IMR-90 (cell line): ENCODE results near the gene GALNT3. TPM values are rescaled to one million over a fixed set of nuclear protein-coding genes. Genes with fewer than 3 reads are reported as not detected.

Source experiments
- ATAC-seq: fragments of 200-7000 bp; cut with Tn5 transposase; 2 replicates; pipeline ENCODE4 v1.9.1; 2020; ENCODE audit warnings: low read depth, mild to moderate bottlenecking, moderate library complexity
- BruUV-seq: library from RNA; stranded (reverse); fragments of 400-500 nt; replicated peaks from 2 replicates; lab custom pipeline; 2021; lab: Mats Ljungman, UMichigan
- CTCF ChIA-PET: fragments of 300-600 bp; formaldehyde crosslinking; extraction: SDS; loops from one replicate; lab custom pipeline; 2021; ENCODE audit warnings: antibody characterized with exemption; lab: Yijun Ruan, JAX
- POLR2A ChIA-PET: fragments of 300-600 bp; sonication (Branson Sonifier 250); formaldehyde crosslinking; loops from one replicate; lab custom pipeline; 2022; ENCODE audit warnings: antibody characterized with exemption; ENCODE audit not compliant: unreplicated experiment; lab: Charles Lee
- DNase-seq: peaks from one replicate; pipeline ENCODE4 v3.0.0; 2013
- H2AFZ ChIP-seq: replicated peaks from 2 replicates; pipeline ENCODE3; 2013; ENCODE audit warnings: low read length, mild to moderate bottlenecking; ENCODE audit not compliant: poor library complexity
- H2AK5ac ChIP-seq: 2 replicates; pipeline ENCODE4 v1.6.1; 2013; ENCODE audit warnings: low read depth, low read length, inconsistent platforms
- H2AK9ac ChIP-seq: replicated peaks from 2 replicates; pipeline ENCODE3; 2013; ENCODE audit warnings: mild to moderate bottlenecking, low read depth, low read length, moderate library complexity; ENCODE audit not compliant: poor library complexity
- H2BK120ac ChIP-seq: 2 replicates; pipeline ENCODE4 v1.6.1; 2013; ENCODE audit warnings: low read depth, low read length, inconsistent platforms
- H2BK15ac ChIP-seq: 3 replicates; pipeline ENCODE4 v1.6.1; 2013; ENCODE audit warnings: low read depth, low read length, inconsistent platforms
- H2BK20ac ChIP-seq: 2 replicates; pipeline ENCODE4 v1.6.1; 2013; ENCODE audit warnings: low read depth, mild to moderate bottlenecking, inconsistent platforms, low read length, moderate library complexity
- H2BK5ac ChIP-seq: 2 replicates; pipeline ENCODE4 v1.6.1; 2013; ENCODE audit warnings: mild to moderate bottlenecking, low read depth, low read length, inconsistent platforms; ENCODE audit not compliant: poor library complexity, severe bottlenecking
- H3K14ac ChIP-seq: replicated peaks from 2 replicates; pipeline ENCODE4 v1.6.1; 2013; ENCODE audit warnings: low read depth, low read length, inconsistent platforms
- H3K18ac ChIP-seq: 2 replicates; pipeline ENCODE4 v1.6.1; 2013; ENCODE audit warnings: low read depth, low read length, control low read depth
- H3K23ac ChIP-seq: 2 replicates; pipeline ENCODE4 v1.6.1; 2013; ENCODE audit warnings: low read depth, low read length, inconsistent platforms
- H3K27ac ChIP-seq: 2 replicates; pipeline ENCODE4 v1.5.1; 2013; ENCODE audit warnings: mild to moderate bottlenecking, control low read depth, low read length; ENCODE audit not compliant: insufficient read depth
- H3K27me3 ChIP-seq: 2 replicates; pipeline ENCODE4 v1.6.1; 2013; ENCODE audit warnings: low read length; ENCODE audit not compliant: control insufficient read depth, insufficient read depth
- H3K36me3 ChIP-seq: 2 replicates; pipeline ENCODE4 v1.6.1; 2013; ENCODE audit warnings: low read length, mixed read lengths; ENCODE audit not compliant: control insufficient read depth, insufficient read depth
- H3K4ac ChIP-seq: 2 replicates; pipeline ENCODE4 v1.6.1; 2013; ENCODE audit warnings: low read depth, low read length, inconsistent platforms
- H3K4me1 ChIP-seq: 2 replicates; pipeline ENCODE4 v1.6.1; 2013; ENCODE audit warnings: low read length, mixed read lengths; ENCODE audit not compliant: control insufficient read depth, insufficient read depth
- H3K4me2 ChIP-seq: 2 replicates; pipeline ENCODE4 v1.6.1; 2013; ENCODE audit warnings: low read depth, mild to moderate bottlenecking, control low read depth, low read length, moderate library complexity
- H3K4me3 ChIP-seq: 2 replicates; pipeline ENCODE4 v1.5.1; 2013; ENCODE audit warnings: low read depth, mild to moderate bottlenecking, control low read depth, low read length, moderate library complexity; ENCODE audit not compliant: insufficient read depth
- H3K56ac ChIP-seq: 2 replicates; pipeline ENCODE4 v1.6.1; 2013; ENCODE audit warnings: low read length, inconsistent platforms; ENCODE audit not compliant: insufficient read depth; ENCODE audit errors: extremely low read depth
- H3K79me1 ChIP-seq, 2 experiments: 2 replicates each; pipeline ENCODE4 v1.6.1; 2013; ENCODE audit warnings: low read length in 2 of 2, inconsistent platforms in 1 of 2, low read depth in 1 of 2
- H3K9ac ChIP-seq: 2 replicates; pipeline ENCODE4 v1.6.1; 2013; ENCODE audit warnings: low read depth, low read length, control low read depth
- H3K9me1 ChIP-seq: 2 replicates; pipeline ENCODE4 v1.6.1; 2013; ENCODE audit warnings: low read length, inconsistent platforms; ENCODE audit not compliant: insufficient read depth
- H3K9me3 ChIP-seq: 2 replicates; pipeline ENCODE4 v1.6.1; 2013; ENCODE audit warnings: low read length; ENCODE audit not compliant: control insufficient read depth, insufficient read depth
- H4K20me1 ChIP-seq: 2 replicates; pipeline ENCODE4 v1.6.1; 2013; ENCODE audit warnings: low read length, inconsistent platforms; ENCODE audit not compliant: insufficient read depth
- H4K5ac ChIP-seq: 2 replicates; pipeline ENCODE4 v1.6.1; 2013; ENCODE audit warnings: mild to moderate bottlenecking, low read depth, low read length, control low read depth
- H4K8ac ChIP-seq, 2 experiments: 2 replicates each; pipeline ENCODE4 v1.6.1; 2013; ENCODE audit warnings: low read depth in 2 of 2, low read length in 2 of 2, control low read depth in 1 of 2, inconsistent platforms in 1 of 2
- H4K91ac ChIP-seq: 2 replicates; pipeline ENCODE4 v1.6.1; 2013; ENCODE audit warnings: low read depth, low read length, inconsistent platforms; ENCODE audit not compliant: insufficient read depth
- BHLHE40 ChIP-seq: fragments of 150-350 bp; IDR thresholded peaks from 2 replicates; pipeline ENCODE4 v1.6.1; 2016; ENCODE audit warnings: mild to moderate bottlenecking, low read depth, low read length
- CEBPB ChIP-seq: IDR thresholded peaks from 2 replicates; pipeline ENCODE4 v1.6.1; 2012; ENCODE audit warnings: low read depth, low read length, improper control_type of control experiment
- CHD1 ChIP-seq: IDR thresholded peaks from 2 replicates; pipeline ENCODE4 v1.6.1; 2012; ENCODE audit warnings: low read depth, low read length, improper control_type of control experiment
- CTCF ChIP-seq: conservative IDR thresholded peaks from 2 replicates; pipeline ENCODE4 v1.5.1; 2012; ENCODE audit warnings: mild to moderate bottlenecking, low read depth, low read length, improper control_type of control experiment
- MAFK ChIP-seq: IDR thresholded peaks from 2 replicates; pipeline ENCODE4 v1.6.1; 2012; ENCODE audit warnings: low read depth, low read length, improper control_type of control experiment
- MAZ ChIP-seq: IDR thresholded peaks from 2 replicates; pipeline ENCODE4 v1.6.1; 2012; ENCODE audit warnings: low read depth, mild to moderate bottlenecking, low read length, improper control_type of control experiment, moderate library complexity, borderline replicate concordance
- MXI1 ChIP-seq: IDR thresholded peaks from 2 replicates; pipeline ENCODE4 v1.6.1; 2012; ENCODE audit warnings: low read depth, mild to moderate bottlenecking, low read length, moderate library complexity, borderline replicate concordance
- NFE2L2 ChIP-seq: fragments of 150-350 bp; IDR thresholded peaks from 2 replicates; pipeline ENCODE4 v1.6.1; 2016; ENCODE audit warnings: low read depth, mild to moderate bottlenecking, low read length
- POLR2A ChIP-seq: IDR thresholded peaks from 2 replicates; pipeline ENCODE4 v1.6.1; 2012; ENCODE audit warnings: mild to moderate bottlenecking, low read depth, low read length
- RAD21 ChIP-seq: IDR thresholded peaks from 2 replicates; pipeline ENCODE4 v1.6.1; 2012; ENCODE audit warnings: low read length, improper control_type of control experiment
- RFX5 ChIP-seq: IDR thresholded peaks from 2 replicates; pipeline ENCODE4 v1.8.0; 2012; ENCODE audit warnings: low read depth, mild to moderate bottlenecking, low read length, moderate library complexity
- SMC3 ChIP-seq: fragments of 150-350 bp; IDR thresholded peaks from 2 replicates; pipeline ENCODE4 v1.6.1; 2016; ENCODE audit warnings: low read depth, mild to moderate bottlenecking, antibody characterized with exemption, low read length, moderate library complexity
- WGBS, 2 experiments: methylation state at CpG; one replicate each; pipeline versions ENCODE4 v1.1.5 to v1.1.7; 2013; ENCODE audit warnings: missing lambda C conversion rate in 2 of 2; ENCODE audit not compliant: insufficient read length in 1 of 2; ENCODE audit errors: extremely low coverage in 2 of 2; 5-methylcytosine and 5-hydroxymethylcytosine counted together
- dilution Hi-C: fragments of 300-500 bp; cut with HindIII; formaldehyde crosslinking; loops from one replicate; pipeline ENCODE4 v1.14.3; 2018; ENCODE audit warnings: low sequenced_read_pairs; ENCODE audit not compliant: unreplicated experiment
- in situ Hi-C: fragments of 300-500 bp; cut with MboI; formaldehyde crosslinking; loops from 3 replicates; pipeline ENCODE4 v1.14.3; 2019; ENCODE audit warnings: low sequenced_read_pairs, inconsistent platforms, mixed read lengths
- intact Hi-C: fragments of 100-400 bp; cut with micrococcal nuclease; formaldehyde crosslinking; loops from 2 replicates; pipeline ENCODE4 v1.10.0; 2022
- polyA plus RNA-seq, 3 experiments: library from polyadenylated mRNA; depleted of rRNA; stranded (reverse); fragments of >200 nt; gene quantifications; 2 replicates each; pipeline ENCODE4 v1.2.3, GENCODE V29; 2012; ENCODE audit warnings: low replicate concordance in 1 of 3
- total RNA-seq: library from RNA; depleted of rRNA; stranded (reverse); fragments of >200 nt; gene quantifications from 2 replicates; pipeline ENCODE4 v1.2.3, GENCODE V29; 2012
- TF ChIP-seq, protein P1 (sequence below): fragments of 150-350 bp; IDR thresholded peaks from 2 replicates; pipeline ENCODE4 v1.6.1; 2016; ENCODE audit warnings: low read depth, mild to moderate bottlenecking, low read length, moderate library complexity, borderline replicate concordance
- TF ChIP-seq, protein P2 (sequence below): fragments of 150-350 bp; IDR thresholded peaks from 2 replicates; pipeline ENCODE4 v1.6.1; 2017; ENCODE audit warnings: mild to moderate bottlenecking, antibody characterized with exemption, low read length, low read depth

The GALNT3 gene
- total and polyA plus RNA-seq, 2 of the 4 experiments (the other 2 are of a cell fraction) = 1.1 to 2.0 TPM

GRCh38 chr2:165815299-165816141 is 21.5 kb upstream of the GALNT3 start:
- Histone ChIP-seq H3K4ac (no peak overlapping the region), H4K8ac (no peak overlapping the region), H3K14ac (no peak overlapping the region), H4K20me1 (no peaks in the 10 kb centered on the region), H3K36me3 (no peaks in the 10 kb centered on the region), H2BK15ac (no peak overlapping the region), H2AFZ (no peak overlapping the region), H3K79me1 (no peaks in the 10 kb centered on the region), H3K56ac (no peak overlapping the region), H3K4me2 (no peak overlapping the region), H2AK5ac (no peak overlapping the region), H3K27ac (no peak overlapping the region), H3K9ac (no peak overlapping the region), H2AK9ac (no peak overlapping the region), H4K91ac (no peak overlapping the region), H2BK5ac (no peak overlapping the region), H3K18ac (no peak overlapping the region), H3K27me3 (no peaks in the 10 kb centered on the region), H2BK120ac (no peak overlapping the region), H3K9me3 (no peaks in the 10 kb centered on the region), H3K4me3 (no peak overlapping the region), H4K5ac (no peak overlapping the region), H2BK20ac (no peak overlapping the region), H3K4me1 (no peaks in the 10 kb centered on the region), H3K9me1 (no peaks in the 10 kb centered on the region), H3K23ac (no peak overlapping the region)
- no CpG with 5 or more reads among the region's 2 CpGs for WGBS, 2 experiments
- TF ChIP-seq SMC3 = no peak
- TF ChIP-seq CEBPB = no peak
- no peak for TF ChIP-seq CHD1
- no peak for TF ChIP-seq RFX5
- TF ChIP-seq, protein P1, sequence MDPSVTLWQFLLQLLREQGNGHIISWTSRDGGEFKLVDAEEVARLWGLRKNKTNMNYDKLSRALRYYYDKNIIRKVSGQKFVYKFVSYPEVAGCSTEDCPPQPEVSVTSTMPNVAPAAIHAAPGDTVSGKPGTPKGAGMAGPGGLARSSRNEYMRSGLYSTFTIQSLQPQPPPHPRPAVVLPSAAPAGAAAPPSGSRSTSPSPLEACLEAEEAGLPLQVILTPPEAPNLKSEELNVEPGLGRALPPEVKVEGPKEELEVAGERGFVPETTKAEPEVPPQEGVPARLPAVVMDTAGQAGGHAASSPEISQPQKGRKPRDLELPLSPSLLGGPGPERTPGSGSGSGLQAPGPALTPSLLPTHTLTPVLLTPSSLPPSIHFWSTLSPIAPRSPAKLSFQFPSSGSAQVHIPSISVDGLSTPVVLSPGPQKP = no peak
- no peak for TF ChIP-seq MXI1
- TF ChIP-seq NFE2L2 = no peak
- TF ChIP-seq, protein P2, sequence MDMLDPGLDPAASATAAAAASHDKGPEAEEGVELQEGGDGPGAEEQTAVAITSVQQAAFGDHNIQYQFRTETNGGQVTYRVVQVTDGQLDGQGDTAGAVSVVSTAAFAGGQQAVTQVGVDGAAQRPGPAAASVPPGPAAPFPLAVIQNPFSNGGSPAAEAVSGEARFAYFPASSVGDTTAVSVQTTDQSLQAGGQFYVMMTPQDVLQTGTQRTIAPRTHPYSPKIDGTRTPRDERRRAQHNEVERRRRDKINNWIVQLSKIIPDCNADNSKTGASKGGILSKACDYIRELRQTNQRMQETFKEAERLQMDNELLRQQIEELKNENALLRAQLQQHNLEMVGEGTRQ = no peak
- TF ChIP-seq MAFK = no peak
- TF ChIP-seq CTCF = no peak
- no peak for TF ChIP-seq RAD21
- TF ChIP-seq BHLHE40 = no peak
- TF ChIP-seq MAZ = no peak
- TF ChIP-seq POLR2A = no peak
- intact Hi-C loops = no loop called here
- POLR2A ChIA-PET = no interaction called here
- ATAC-seq (no peak), DNase-seq (no peak)
- CTCF ChIA-PET = no interaction called here
- BruUV-seq = no TSS peak
- dilution Hi-C loops = no loop called here
- in situ Hi-C loops = no loop called here
